GM12801 (cell line): Measurements from ENCODE around the gene NME7.

Source experiments
- TF ChIP-seq, protein P1 (sequence below): IDR thresholded peaks from one replicate; pipeline ENCODE4 v1.5.1; 2011; ENCODE audit warnings: control low read depth; ENCODE audit not compliant: insufficient read length; ENCODE audit errors: extremely low read depth

Gene NME7

GRCh38 chr1:169308313-169309039 is 59.1 kb downstream of the NME7 start:
- TF ChIP-seq, protein P1, sequence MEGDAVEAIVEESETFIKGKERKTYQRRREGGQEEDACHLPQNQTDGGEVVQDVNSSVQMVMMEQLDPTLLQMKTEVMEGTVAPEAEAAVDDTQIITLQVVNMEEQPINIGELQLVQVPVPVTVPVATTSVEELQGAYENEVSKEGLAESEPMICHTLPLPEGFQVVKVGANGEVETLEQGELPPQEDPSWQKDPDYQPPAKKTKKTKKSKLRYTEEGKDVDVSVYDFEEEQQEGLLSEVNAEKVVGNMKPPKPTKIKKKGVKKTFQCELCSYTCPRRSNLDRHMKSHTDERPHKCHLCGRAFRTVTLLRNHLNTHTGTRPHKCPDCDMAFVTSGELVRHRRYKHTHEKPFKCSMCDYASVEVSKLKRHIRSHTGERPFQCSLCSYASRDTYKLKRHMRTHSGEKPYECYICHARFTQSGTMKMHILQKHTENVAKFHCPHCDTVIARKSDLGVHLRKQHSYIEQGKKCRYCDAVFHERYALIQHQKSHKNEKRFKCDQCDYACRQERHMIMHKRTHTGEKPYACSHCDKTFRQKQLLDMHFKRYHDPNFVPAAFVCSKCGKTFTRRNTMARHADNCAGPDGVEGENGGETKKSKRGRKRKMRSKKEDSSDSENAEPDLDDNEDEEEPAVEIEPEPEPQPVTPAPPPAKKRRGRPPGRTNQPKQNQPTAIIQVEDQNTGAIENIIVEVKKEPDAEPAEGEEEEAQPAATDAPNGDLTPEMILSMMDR, result no peak

GRCh38 chr1:169307176-169307575 is 60.4 kb downstream of the NME7 start:
- TF ChIP-seq, protein P1, result no peak

DNA sequence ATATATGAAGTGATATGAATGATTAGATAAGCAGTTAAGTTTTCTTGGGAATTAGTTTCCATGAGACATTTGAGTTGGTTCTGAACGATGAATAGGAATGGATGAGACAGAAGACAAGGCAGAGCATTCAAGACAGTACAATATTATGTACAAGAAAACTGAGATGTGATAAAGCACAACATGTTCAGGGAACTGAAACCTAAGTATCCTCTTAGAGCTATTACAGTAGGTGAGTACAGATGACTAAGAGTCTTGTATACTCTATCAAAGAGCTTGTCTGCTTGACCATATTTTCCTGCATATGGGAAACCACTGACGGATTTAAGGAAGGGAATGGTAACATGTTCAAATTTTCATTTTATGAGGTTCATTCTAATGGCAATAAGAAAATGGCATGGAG is 61.6 kb downstream of the NME7 start:
- TF ChIP-seq, protein P1, result no peak

GRCh38 chr1:169305356-169305755 is 62.2 kb downstream of the NME7 start:
- TF ChIP-seq, protein P1, result no peak

DNA sequence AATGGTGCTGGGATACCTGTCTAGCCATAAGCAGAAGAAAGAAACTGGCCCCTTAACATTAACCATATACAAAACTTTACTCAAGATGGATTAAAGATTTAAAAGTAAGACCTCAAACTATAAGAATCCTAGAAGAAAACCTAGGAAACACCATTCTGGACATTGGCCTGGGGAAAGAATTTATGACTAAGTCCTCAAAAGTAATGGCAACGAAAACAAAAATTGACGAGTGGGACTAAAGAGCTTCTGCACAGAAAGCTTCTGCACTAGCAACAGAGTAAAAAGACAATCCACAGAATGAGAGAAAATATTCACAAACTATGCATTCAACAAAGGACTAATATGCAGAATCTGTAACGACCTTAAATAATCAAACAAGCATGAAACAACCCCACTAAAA is 66.7 kb downstream of the NME7 start:
- TF ChIP-seq, protein P1, result no peak

- TF ChIP-seq, protein P1, result no peak
These were observed 69.2 kb downstream of the NME7 start for GRCh38 chr1:169298441-169298840.

DNA sequence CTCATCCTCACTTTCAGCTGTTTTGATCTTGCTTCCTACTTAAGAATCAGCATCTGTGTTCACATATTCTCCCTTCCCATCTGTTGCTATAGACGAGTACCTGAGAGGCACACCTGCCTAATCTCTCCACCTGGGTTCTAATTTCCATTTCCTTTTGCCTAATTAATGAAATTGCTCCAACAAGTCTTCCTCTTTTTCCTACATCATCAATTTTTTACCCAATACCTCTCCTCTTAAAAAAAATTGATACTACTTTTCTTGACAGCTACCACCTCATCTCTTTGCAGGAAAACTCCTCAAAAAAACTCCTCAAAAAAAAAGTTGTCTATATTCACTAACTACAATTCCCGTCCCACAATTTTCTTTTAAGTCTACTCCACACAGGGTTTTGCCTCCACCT is 71.8 kb downstream of the NME7 start:
- TF ChIP-seq, protein P1, result no peak
